Measurements from ENCODE around the gene CTCFL.

DNA sequence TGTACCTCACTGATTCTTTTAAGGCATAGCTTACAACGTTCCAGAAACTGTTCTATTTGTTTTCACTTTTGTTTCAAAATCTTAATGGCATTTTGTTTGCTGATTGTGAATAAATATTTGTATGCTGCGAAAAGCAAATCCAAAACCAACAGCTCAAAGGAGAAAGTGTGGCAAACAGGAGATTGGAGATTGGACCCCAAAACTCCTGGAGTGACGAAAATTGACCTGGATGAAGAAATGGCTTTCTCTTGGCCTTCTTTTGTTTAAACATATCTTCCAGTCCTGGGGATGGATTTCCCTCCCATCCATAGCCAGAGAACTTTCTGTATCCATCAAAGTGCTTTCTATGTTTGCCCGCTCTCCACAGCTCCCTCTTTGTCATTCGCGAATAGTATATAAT is 2.8 kb upstream of the CTCFL start:
- no peak for TF ChIP-seq POLR2A (IDR thresholded peaks at IDR 0.05)
- TF ChIP-seq POLR2AphosphoS5 (IDR thresholded peaks at IDR 0.05) = no peak
